ENCODE measurements around the gene LRRN4. TPM values are rescaled to one million over a fixed set of nuclear protein-coding genes. Genes with fewer than 3 reads are reported as not detected.
A peak's percentile ranks its signal among the peaks of the same experiment; 100 is the strongest.

LRRN4 gene
- total and polyA plus RNA-seq, 4 donors: 0.14 to 0.18 (median 0.16) TPM

GRCh38 chr20:6070829-6071695 is 17.2 kb upstream of the LRRN4 start:
- Histone ChIP-seq H3K9me3 (ENCODE audit: control insufficient read depth in 4 of 4, low read length in 3 of 4) (no peaks in the 10 kb centered on the region), H3K9ac (ENCODE audit: low read depth in 1 of 2, low read length in 2 of 2) (no peak overlapping the region), H3K4me1 (ENCODE audit: control insufficient read depth in 4 of 4, insufficient read depth in 4 of 4, low read length in 3 of 4) (peaks cover 8 to 40% (median 23%) of the 10 kb centered on the region in 4 donors), H3K4me3 (ENCODE audit: low read depth in 1 of 3, low read length in 3 of 3) (no peak overlapping the region), H3K27me3 (ENCODE audit: control insufficient read depth in 4 of 4, insufficient read depth in 4 of 4, low read length in 3 of 4) (no peaks in the 10 kb centered on the region), H3K36me3 (ENCODE audit: control insufficient read depth in 4 of 4, insufficient read depth in 3 of 4, low read depth in 1 of 4, low read length in 3 of 4) (no peaks in the 10 kb centered on the region), H3K27ac (ENCODE audit: low read depth in 1 of 2, low read length in 2 of 2) (no peak overlapping the region)
- TF ChIP-seq FOXA1 (IDR thresholded peaks at IDR 0.05): no peak
- no peak for TF ChIP-seq SP1 (IDR thresholded peaks at IDR 0.05)
- TF ChIP-seq YY1 (IDR thresholded peaks at IDR 0.05): no peak
- TF ChIP-seq CTCF (IDR thresholded peaks at IDR 0.05; ENCODE audit: low read depth, low read length, missing input control): no peak
- TF ChIP-seq RAD21 (IDR thresholded peaks at IDR 0.05): no peak
- TF ChIP-seq JUND (IDR thresholded peaks at IDR 0.05): no peak
- TF ChIP-seq RXRA (IDR thresholded peaks at IDR 0.05): no peak
- no peak for TF ChIP-seq NR2F2 (IDR thresholded peaks at IDR 0.05)
- no peak for TF ChIP-seq FOXA2 (IDR thresholded peaks at IDR 0.05)
- no peak for TF ChIP-seq ATF3 (IDR thresholded peaks at IDR 0.05)
- TF ChIP-seq HNF4A (conservative IDR thresholded peaks at IDR 0.05): no peak
- no peak for TF ChIP-seq TAF1 (conservative IDR thresholded peaks at IDR 0.05)
- TF ChIP-seq EGR1 (IDR thresholded peaks at IDR 0.05; ENCODE audit: low read depth in 2 of 2): no peak
- TF ChIP-seq GABPA (IDR thresholded peaks at IDR 0.05 in 1 of 2, conservative IDR thresholded peaks at IDR 0.05 in 1 of 2): no peak
- no peak for TF ChIP-seq HNF4G (IDR thresholded peaks at IDR 0.05)
- no peak for DNase-seq (ENCODE audit: low spot score)
- 96% methylated on average over 6 of the region's 6 CpGs for WGBS

- H3K27me3 ChIP-seq (ENCODE audit: control insufficient read depth in 4 of 4, insufficient read depth in 4 of 4, low read length in 3 of 4): no peaks in the 10 kb centered on the region
- H3K9me3 ChIP-seq (ENCODE audit: control insufficient read depth in 4 of 4, low read length in 3 of 4): no peaks in the 10 kb centered on the region
- H3K4me3 ChIP-seq (ENCODE audit: low read depth in 1 of 3, low read length in 3 of 3): no peak overlapping the region
- H3K36me3 ChIP-seq (ENCODE audit: control insufficient read depth in 4 of 4, insufficient read depth in 3 of 4, low read depth in 1 of 4, low read length in 3 of 4): no peaks in the 10 kb centered on the region
- H3K27ac ChIP-seq (ENCODE audit: low read depth in 1 of 2, low read length in 2 of 2): no peak overlapping the region
- H3K9ac ChIP-seq (ENCODE audit: low read depth in 1 of 2, low read length in 2 of 2): no peak overlapping the region
- peaks cover 4 to 26% (median 13%) of the 10 kb centered on the region in 4 donors for H3K4me1 ChIP-seq (ENCODE audit: control insufficient read depth in 4 of 4, insufficient read depth in 4 of 4, low read length in 3 of 4)
- WGBS: 40% methylated on average over 2 of the region's 2 CpGs
- TF ChIP-seq YY1 (IDR thresholded peaks at IDR 0.05) (peak; percentile 67), JUND (IDR thresholded peaks at IDR 0.05) (peak in 1 of 2 donors; percentile 16), GABPA (IDR thresholded peaks at IDR 0.05 in 1 of 2, conservative IDR thresholded peaks at IDR 0.05 in 1 of 2) (peak in 1 of 2 donors; percentile 41), FOXA2 (IDR thresholded peaks at IDR 0.05) (no peak), EGR1 (IDR thresholded peaks at IDR 0.05; ENCODE audit: low read depth in 2 of 2) (peak in 1 of 2 donors; percentile 21), CTCF (IDR thresholded peaks at IDR 0.05; ENCODE audit: low read depth, low read length, missing input control) (no peak), HNF4A (conservative IDR thresholded peaks at IDR 0.05) (peak; percentile 26 to 75), RXRA (IDR thresholded peaks at IDR 0.05) (peak; percentile 18 to 84), NR2F2 (IDR thresholded peaks at IDR 0.05) (no peak)
- DNase-seq (ENCODE audit: low spot score): no peak
Observed at GRCh38 chr20:6069669-6070068, 15.8 kb upstream of the LRRN4 start.

Measured in liver (tissue), 9 donors.